Omental fat pad (tissue), 4 donors: ENCODE data around the gene BRDT. TPM values are rescaled to one million over a fixed set of nuclear protein-coding genes. Genes with fewer than 3 reads are reported as not detected.
"Not testable (repeated sequence)": the region's sequence is repeated elsewhere in the genome, so short reads cannot be mapped to it uniquely, and the experiment has no call there.

Source experiments
- ATAC-seq: fragments of 150-250 bp; one replicate; pipeline ENCODE4 v1.9.1; 2016; ENCODE audit warnings: mild to moderate bottlenecking, moderate library complexity; ENCODE audit not compliant: low FRiP score
- DNase-seq: peaks from one replicate; pipeline ENCODE4 v3.0.0-alpha.2; 2019; ENCODE audit warnings: low spot score
- CTCF ChIP-seq, 3 donors: fragments of 450-650 bp; IDR thresholded peaks; one replicate each; pipeline ENCODE4 v1.5.1; 2016 to 2017; ENCODE audit warnings: antibody characterized with exemption in 3 of 3, mild to moderate bottlenecking in 3 of 3, moderate library complexity in 2 of 3
- total RNA-seq, 4 donors: library from RNA; depleted of rRNA; stranded (reverse); fragments of >200 nt; gene quantifications; one replicate each; pipeline ENCODE4 v1.1.0, GENCODE V29; 2016

Gene BRDT
- total RNA-seq, 4 donors from 2014 or later: 2.8 TPM; not detected in 3

- ATAC-seq: no peak
- DNase-seq: no peak
- TF ChIP-seq CTCF (IDR thresholded peaks at IDR 0.05): no peak
Measured at GRCh38 chr1:92017656-92018055, 68.5 kb downstream of the BRDT start.

GRCh38 chr1:92026042-92026441, 76.8 kb downstream of the BRDT start:
- DNase-seq, ATAC-seq: not testable (repeated sequence)

GRCh38 chr1:92026806-92027205, 77.6 kb downstream of the BRDT start:
- no peak for DNase-seq
- ATAC-seq: no peak
- TF ChIP-seq CTCF (IDR thresholded peaks at IDR 0.05): no peak

- ATAC-seq (no peak), DNase-seq (no peak)
- no peak for TF ChIP-seq CTCF (IDR thresholded peaks at IDR 0.05)
Measured at GRCh38 chr1:92029241-92029922, 80.2 kb downstream of the BRDT start.

GRCh38 chr1:92030656-92031107, 81.5 kb downstream of the BRDT start:
- TF ChIP-seq CTCF (IDR thresholded peaks at IDR 0.05): no peak
- DNase-seq (no peak), ATAC-seq (no peak)

- no peak for TF ChIP-seq CTCF (IDR thresholded peaks at IDR 0.05)
- no peak for ATAC-seq
- no peak for DNase-seq
Measured at GRCh38 chr1:92031281-92032110, 82.3 kb downstream of the BRDT start.

GRCh38 chr1:92037400-92037799, 88.2 kb downstream of the BRDT start:
- no peak for TF ChIP-seq CTCF (IDR thresholded peaks at IDR 0.05)

More at GRCh38 chr1:92037400-92037799, 88.2 kb downstream of the BRDT start:
- DNase-seq: no peak
- no peak for ATAC-seq
